CD14-positive monocyte (primary cell): ENCODE data around the gene CD320. TPM values are rescaled to one million over a fixed set of nuclear protein-coding genes. Genes with fewer than 3 reads are reported as not detected.
A peak's percentile ranks its signal among the peaks of the same experiment; 100 is the strongest.

Source experiments
- DNase-seq, 3 donors: peaks; one replicate each; pipeline ENCODE4 v3.0.0-alpha.2; 2011 to 2022
- H2AFZ ChIP-seq: 2 replicates; pipeline ENCODE4 v1.6.0; 2012; ENCODE audit warnings: mild to moderate bottlenecking, low read depth, low read length, inconsistent platforms; ENCODE audit not compliant: insufficient read depth, poor library complexity, severe bottlenecking
- H3K27ac ChIP-seq, 2 donors: 1 replicate in 1 of 2; 2 replicates in 1 of 2; pipeline ENCODE4 v1.5.1; 2012 to 2013; ENCODE audit warnings: low read length in 2 of 2, control low read depth in 1 of 2, inconsistent platforms in 1 of 2, low read depth in 1 of 2, mild to moderate bottlenecking in 1 of 2
- H3K27me3 ChIP-seq, 2 donors: one replicate each; pipeline versions ENCODE4 v1.6.0 to v1.6.1; 2011 to 2013; ENCODE audit warnings: low read length in 2 of 2; ENCODE audit not compliant: control insufficient read depth in 2 of 2, insufficient read depth in 2 of 2
- H3K36me3 ChIP-seq, 2 donors: replicated peaks in 1 of 2; 1 replicate in 1 of 2; 2 replicates in 1 of 2; pipeline versions ENCODE4 v1.5.1 to v1.6.1; 2012 to 2013; ENCODE audit warnings: low read length in 2 of 2, control low read depth in 1 of 2, inconsistent platforms in 1 of 2, mild to moderate bottlenecking in 1 of 2; ENCODE audit not compliant: insufficient read depth in 2 of 2, control insufficient read depth in 1 of 2
- H3K4me1 ChIP-seq, 2 donors: 1 replicate in 1 of 2; 2 replicates in 1 of 2; pipeline versions ENCODE4 v1.5.1 to v1.6.1; 2012 to 2013; ENCODE audit warnings: low read length in 2 of 2, control low read depth in 1 of 2, inconsistent platforms in 1 of 2, mild to moderate bottlenecking in 1 of 2, moderate library complexity in 1 of 2; ENCODE audit not compliant: insufficient read depth in 2 of 2, control insufficient read depth in 1 of 2
- H3K4me2 ChIP-seq: replicated peaks from 2 replicates; pipeline ENCODE3; 2012; ENCODE audit warnings: low read length, moderate library complexity, mild to moderate bottlenecking; ENCODE audit not compliant: poor library complexity, severe bottlenecking; ENCODE audit errors: extremely low read depth
- H3K4me3 ChIP-seq, 3 experiments: fragments of 200-600 bp in 1 of 3; sonication (generic) in 1 of 3; replicated peaks in 1 of 3; 1 replicate in 2 of 3; 2 replicates in 1 of 3; pipeline ENCODE4 v1.5.1; 2011 to 2013; ENCODE audit warnings: low read length in 3 of 3, mild to moderate bottlenecking in 3 of 3, control low read depth in 2 of 3, low read depth in 2 of 3, inconsistent platforms in 1 of 3, moderate library complexity in 1 of 3
- H3K79me2 ChIP-seq: 2 replicates; pipeline ENCODE4 v1.6.0; 2012; ENCODE audit warnings: mild to moderate bottlenecking, control low read depth, inconsistent platforms, low read length, moderate library complexity; ENCODE audit not compliant: insufficient read depth
- H3K9ac ChIP-seq: 2 replicates; pipeline ENCODE4 v1.6.0; 2017; ENCODE audit warnings: low read length, mild to moderate bottlenecking; ENCODE audit not compliant: insufficient read depth, poor library complexity, severe bottlenecking
- H3K9me3 ChIP-seq, 2 donors: replicated peaks in 1 of 2; 1 replicate in 1 of 2; 2 replicates in 1 of 2; pipeline versions ENCODE4 v1.5.1 to v1.6.1; 2012 to 2013; ENCODE audit warnings: low read length in 2 of 2, control low read depth in 1 of 2; ENCODE audit not compliant: control insufficient read depth in 1 of 2, insufficient read depth in 1 of 2
- H4K20me1 ChIP-seq: 2 replicates; pipeline ENCODE4 v1.6.0; 2012; ENCODE audit warnings: mild to moderate bottlenecking, low read length, control low read depth, moderate library complexity; ENCODE audit not compliant: insufficient read depth
- H3K27ac Mint-ChIP-seq, 7 donors: one replicate each; pipeline ENCODE4 v1.8.0; 2020; ENCODE audit warnings: mild to moderate bottlenecking in 7 of 7, mixed read lengths in 7 of 7, moderate library complexity in 6 of 7, inconsistent platforms in 2 of 7
- H3K27me3 Mint-ChIP-seq, 3 donors: one replicate each; pipeline ENCODE4 v1.8.0; 2021 to 2022; ENCODE audit warnings: low read depth in 3 of 3, mild to moderate bottlenecking in 3 of 3, mixed read lengths in 3 of 3, moderate library complexity in 3 of 3, inconsistent platforms in 1 of 3
- H3K36me3 Mint-ChIP-seq, 2 donors: one replicate each; pipeline ENCODE4 v1.8.0; 2020; ENCODE audit warnings: mixed read lengths in 2 of 2, inconsistent platforms in 1 of 2, mild to moderate bottlenecking in 1 of 2
- H3K4me1 Mint-ChIP-seq: one replicate; pipeline ENCODE4 v1.8.0; 2020; ENCODE audit warnings: mild to moderate bottlenecking, mixed read lengths
- H3K4me3 Mint-ChIP-seq, 2 donors: one replicate each; pipeline ENCODE4 v1.8.0; 2020; ENCODE audit warnings: mild to moderate bottlenecking in 2 of 2, mixed read lengths in 2 of 2, moderate library complexity in 1 of 2
- H3K9me3 Mint-ChIP-seq, 7 donors: one replicate each; pipeline ENCODE4 v1.8.0; 2020 to 2022; ENCODE audit warnings: mixed read lengths in 7 of 7, mild to moderate bottlenecking in 6 of 7, moderate library complexity in 6 of 7, inconsistent platforms in 2 of 7
- WGBS: methylation state at CpG from one replicate; pipeline ENCODE4 v1.1.5; 2013; ENCODE audit warnings: missing lambda C conversion rate; ENCODE audit not compliant: insufficient coverage; 5-methylcytosine and 5-hydroxymethylcytosine counted together
- intact Hi-C, 2 donors: fragments of 100-400 bp; cut with micrococcal nuclease; formaldehyde crosslinking; loops; one replicate each; pipeline versions ENCODE4 v1.15.0 to v1.15.1; 2023
- polyA plus RNA-seq, 3 donors: library from polyadenylated mRNA; depleted of rRNA in 1 of 3; unstranded in 2 of 3; stranded (reverse) in 1 of 3; fragments of 300-500 nt in 2 of 3; fragments of >200 nt in 1 of 3; fragmentation: Illumina TruSeq in 2 of 3; gene quantifications; 1 replicate in 2 of 3; 2 replicates in 1 of 3; pipeline ENCODE4 v1.2.3, GENCODE V29; 2012 to 2021
- TF ChIP-seq, protein P1 (sequence below): fragments of 200-600 bp; IDR thresholded peaks from one replicate; pipeline ENCODE4 v1.8.0; 2022; ENCODE audit warnings: antibody characterized with exemption, mild to moderate bottlenecking

CD320 gene
- polyA plus RNA-seq, 3 donors = 0.72 to 2.5 (median 1.0) TPM

DNA sequence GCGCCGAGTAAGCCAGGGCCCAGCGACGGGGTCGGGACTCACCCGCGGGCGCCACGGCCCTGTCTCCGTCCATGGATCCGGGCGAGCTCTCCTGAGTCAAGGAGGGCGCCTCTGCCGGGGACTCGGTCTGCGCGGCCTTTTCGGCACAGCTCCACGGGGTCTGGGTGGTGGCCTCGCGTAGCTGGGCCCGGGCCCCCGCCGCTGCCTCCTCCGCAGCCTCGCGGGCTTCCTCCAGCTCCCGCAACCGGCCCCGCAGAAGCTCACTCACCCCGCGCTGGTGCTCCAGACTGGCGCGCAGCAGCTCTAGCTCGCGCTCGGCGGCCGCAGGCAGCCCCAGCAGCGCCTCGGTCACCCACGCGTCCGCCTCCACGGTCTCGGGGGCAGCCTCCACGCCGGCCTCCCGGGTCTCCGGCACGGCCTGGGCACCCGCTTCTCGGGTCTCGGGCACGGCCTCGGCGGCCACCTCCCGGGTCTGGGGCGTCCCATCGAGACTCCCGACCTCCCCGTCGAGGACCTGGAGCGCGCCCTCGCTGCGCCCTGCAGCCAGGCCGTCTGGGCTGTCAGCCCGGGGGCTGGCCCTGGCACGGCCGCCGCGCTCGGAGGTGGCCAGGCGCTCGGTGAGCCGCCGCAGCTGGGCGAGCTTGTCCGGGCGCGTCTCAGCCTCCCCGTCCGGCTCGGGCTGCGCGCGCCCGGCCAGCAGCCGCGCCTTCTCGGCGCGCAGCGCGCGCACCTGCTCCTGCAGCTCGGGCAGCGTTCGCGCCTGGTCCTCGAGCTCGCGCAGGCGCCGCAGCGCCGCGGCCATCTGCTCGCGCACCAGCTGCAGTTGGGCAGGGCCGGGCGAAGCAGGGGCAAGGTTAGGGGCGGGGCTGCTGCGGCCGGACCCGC is 26.5 kb upstream of the CD320 start:
- H3K4me3 ChIP-seq = no peak overlapping the region
- H3K4me3 Mint-ChIP-seq = peak overlapping the region in 1 of 2 donors; percentile 73

DNA sequence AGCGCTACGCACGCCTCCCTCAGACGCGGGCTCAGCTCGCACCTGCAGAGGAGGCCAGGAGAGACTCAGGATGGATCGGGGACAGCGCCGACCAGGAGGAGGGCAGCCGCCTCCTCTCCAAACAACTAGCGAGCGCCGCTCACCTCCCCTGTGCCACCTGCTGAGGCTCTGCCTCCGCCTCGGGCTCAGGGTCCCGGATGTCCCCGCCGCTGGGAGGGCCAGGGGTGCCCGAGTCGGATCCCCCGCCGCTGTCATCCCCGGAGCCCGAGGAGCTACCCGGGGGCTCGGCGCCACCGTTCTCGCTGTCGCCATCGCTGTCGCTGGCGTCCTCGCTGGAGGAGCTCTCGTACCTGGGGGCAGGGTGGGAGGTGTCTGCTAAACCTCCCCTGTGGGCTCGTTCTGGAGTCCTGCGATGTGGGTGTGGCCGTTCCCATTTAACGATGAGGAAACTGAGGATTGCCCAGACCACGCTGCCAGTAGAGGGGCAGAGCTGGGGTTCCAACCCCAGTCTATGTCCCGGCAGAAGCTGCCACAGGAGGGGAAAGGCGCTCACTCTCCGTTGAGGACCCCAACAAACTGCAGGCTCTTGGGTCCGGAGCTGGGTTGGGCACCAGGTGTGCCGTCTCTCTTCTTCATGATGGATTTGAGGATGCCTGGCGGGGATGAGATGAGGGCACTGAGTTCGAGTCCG is 25.8 kb upstream of the CD320 start:
- Mint-ChIP-seq H3K4me1 (peaks cover 4% of the 10 kb centered on the region), H3K27me3 (peaks cover 56 to 75% (median 70%) of the 10 kb centered on the region in 3 donors), H3K9me3 (peaks cover 0 to 10% (median 2%) of the 10 kb centered on the region in 7 donors), H3K36me3 (no peaks in the 10 kb centered on the region), H3K4me3 (peak overlapping the region in 1 of 2 donors; percentile 73), H3K27ac (no peak overlapping the region)
- Histone ChIP-seq H2AFZ (no peak overlapping the region), H4K20me1 (no peaks in the 10 kb centered on the region), H3K27me3 (peaks cover 21 to 39% of the 10 kb centered on the region in 2 donors), H3K9ac (no peak overlapping the region), H3K9me3 (peaks cover 0 to 9% of the 10 kb centered on the region in 2 donors), H3K36me3 (no peaks in the 10 kb centered on the region), H3K27ac (no peak overlapping the region), H3K79me2 (no peaks in the 10 kb centered on the region), H3K4me2 (no peak overlapping the region), H3K4me1 (peaks cover 0 to 12% of the 10 kb centered on the region in 2 donors), H3K4me3 (no peak overlapping the region)
- TF ChIP-seq, protein P1, sequence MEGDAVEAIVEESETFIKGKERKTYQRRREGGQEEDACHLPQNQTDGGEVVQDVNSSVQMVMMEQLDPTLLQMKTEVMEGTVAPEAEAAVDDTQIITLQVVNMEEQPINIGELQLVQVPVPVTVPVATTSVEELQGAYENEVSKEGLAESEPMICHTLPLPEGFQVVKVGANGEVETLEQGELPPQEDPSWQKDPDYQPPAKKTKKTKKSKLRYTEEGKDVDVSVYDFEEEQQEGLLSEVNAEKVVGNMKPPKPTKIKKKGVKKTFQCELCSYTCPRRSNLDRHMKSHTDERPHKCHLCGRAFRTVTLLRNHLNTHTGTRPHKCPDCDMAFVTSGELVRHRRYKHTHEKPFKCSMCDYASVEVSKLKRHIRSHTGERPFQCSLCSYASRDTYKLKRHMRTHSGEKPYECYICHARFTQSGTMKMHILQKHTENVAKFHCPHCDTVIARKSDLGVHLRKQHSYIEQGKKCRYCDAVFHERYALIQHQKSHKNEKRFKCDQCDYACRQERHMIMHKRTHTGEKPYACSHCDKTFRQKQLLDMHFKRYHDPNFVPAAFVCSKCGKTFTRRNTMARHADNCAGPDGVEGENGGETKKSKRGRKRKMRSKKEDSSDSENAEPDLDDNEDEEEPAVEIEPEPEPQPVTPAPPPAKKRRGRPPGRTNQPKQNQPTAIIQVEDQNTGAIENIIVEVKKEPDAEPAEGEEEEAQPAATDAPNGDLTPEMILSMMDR = no peak
- DNase-seq = no peak
- intact Hi-C loops = no loop called here
- WGBS = 24% methylated on average over 48 of the region's 48 CpGs

More for the DNA sequence above, 26.5 kb upstream of the CD320 start:
- intact Hi-C loops = no loop called here
- no peak overlapping the region for H3K27ac Mint-ChIP-seq
- TF ChIP-seq, protein P1 = no peak
- Histone ChIP-seq H3K4me1 (peaks cover 0 to 12% of the 10 kb centered on the region in 2 donors), H4K20me1 (no peaks in the 10 kb centered on the region), H3K9me3 (peaks cover 0 to 9% of the 10 kb centered on the region in 2 donors), H3K27ac (no peak overlapping the region), H2AFZ (no peak overlapping the region), H3K79me2 (no peaks in the 10 kb centered on the region), H3K27me3 (peaks cover 23 to 47% of the 10 kb centered on the region in 2 donors), H3K36me3 (no peaks in the 10 kb centered on the region), H3K4me2 (peak overlapping the region; percentile 36), H3K9ac (no peak overlapping the region)
- peaks cover 63 to 78% (median 77%) of the 10 kb centered on the region in 3 donors for H3K27me3 Mint-ChIP-seq
- 7% methylated on average over 117 of the region's 117 CpGs for WGBS
- H3K36me3 Mint-ChIP-seq = no peaks in the 10 kb centered on the region
- no peak for DNase-seq
- H3K4me1 Mint-ChIP-seq = peaks cover 4% of the 10 kb centered on the region
- peaks cover 0 to 10% (median 2%) of the 10 kb centered on the region in 7 donors for H3K9me3 Mint-ChIP-seq
